A673 (cell line): ENCODE data around the gene FAIM2.

ENCODE experiments used
- EZH2 ChIP-seq: fragments of 200-600 bp; sonication (generic); IDR thresholded peaks from 2 replicates; pipeline ENCODE4 v1.6.1; 2017; ENCODE audit warnings: borderline replicate concordance, low read depth, mild to moderate bottlenecking, mixed read lengths, antibody characterized with exemption, low read length; ENCODE audit not compliant: poor library complexity, severe bottlenecking
- TF ChIP-seq, protein P1 (sequence below): fragments of 300-800, 200-600 bp; sonication (generic); conservative IDR thresholded peaks from 2 replicates; pipeline ENCODE4 v1.5.1; 2017; ENCODE audit warnings: low read depth, mild to moderate bottlenecking, antibody characterized with exemption, low read length, moderate library complexity, mixed read lengths

DNA sequence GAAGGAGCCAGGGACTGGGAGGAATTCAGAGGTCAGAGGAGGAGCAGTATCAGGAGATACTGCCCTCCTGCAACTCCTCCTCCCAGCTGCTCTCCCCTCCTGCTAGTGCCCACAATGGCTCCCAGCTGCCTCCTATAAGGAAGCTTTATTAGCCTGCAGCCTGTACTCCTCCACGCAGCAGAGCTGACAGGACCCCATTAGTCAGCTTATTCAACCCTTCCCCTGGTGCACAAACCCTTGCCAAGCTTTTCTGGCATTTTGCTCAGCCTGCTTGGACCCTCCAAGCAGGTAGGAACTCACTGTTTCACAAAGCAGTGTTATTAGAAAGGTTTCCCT, 39.9 kb upstream of the FAIM2 start:
- TF ChIP-seq, protein P1, sequence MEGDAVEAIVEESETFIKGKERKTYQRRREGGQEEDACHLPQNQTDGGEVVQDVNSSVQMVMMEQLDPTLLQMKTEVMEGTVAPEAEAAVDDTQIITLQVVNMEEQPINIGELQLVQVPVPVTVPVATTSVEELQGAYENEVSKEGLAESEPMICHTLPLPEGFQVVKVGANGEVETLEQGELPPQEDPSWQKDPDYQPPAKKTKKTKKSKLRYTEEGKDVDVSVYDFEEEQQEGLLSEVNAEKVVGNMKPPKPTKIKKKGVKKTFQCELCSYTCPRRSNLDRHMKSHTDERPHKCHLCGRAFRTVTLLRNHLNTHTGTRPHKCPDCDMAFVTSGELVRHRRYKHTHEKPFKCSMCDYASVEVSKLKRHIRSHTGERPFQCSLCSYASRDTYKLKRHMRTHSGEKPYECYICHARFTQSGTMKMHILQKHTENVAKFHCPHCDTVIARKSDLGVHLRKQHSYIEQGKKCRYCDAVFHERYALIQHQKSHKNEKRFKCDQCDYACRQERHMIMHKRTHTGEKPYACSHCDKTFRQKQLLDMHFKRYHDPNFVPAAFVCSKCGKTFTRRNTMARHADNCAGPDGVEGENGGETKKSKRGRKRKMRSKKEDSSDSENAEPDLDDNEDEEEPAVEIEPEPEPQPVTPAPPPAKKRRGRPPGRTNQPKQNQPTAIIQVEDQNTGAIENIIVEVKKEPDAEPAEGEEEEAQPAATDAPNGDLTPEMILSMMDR = no peak
- no peak for TF ChIP-seq EZH2
